GM10266 (cell line): ENCODE measurements around the gene CDH13.

ENCODE experiments used
- DNase-seq: peaks from one replicate; pipeline ENCODE4 v3.0.0; 2012; ENCODE audit errors: extremely low spot score
- TF ChIP-seq, protein P1 (sequence below): IDR thresholded peaks from 2 replicates; pipeline ENCODE4 v1.5.1; 2012; ENCODE audit warnings: mild to moderate bottlenecking, low read depth; ENCODE audit not compliant: control insufficient read depth, insufficient read depth; ENCODE audit errors: missing control alignments

Gene CDH13

GRCh38 chr16:83704656-83705055, 1077.9 kb downstream of the CDH13 start:
- TF ChIP-seq, protein P1, sequence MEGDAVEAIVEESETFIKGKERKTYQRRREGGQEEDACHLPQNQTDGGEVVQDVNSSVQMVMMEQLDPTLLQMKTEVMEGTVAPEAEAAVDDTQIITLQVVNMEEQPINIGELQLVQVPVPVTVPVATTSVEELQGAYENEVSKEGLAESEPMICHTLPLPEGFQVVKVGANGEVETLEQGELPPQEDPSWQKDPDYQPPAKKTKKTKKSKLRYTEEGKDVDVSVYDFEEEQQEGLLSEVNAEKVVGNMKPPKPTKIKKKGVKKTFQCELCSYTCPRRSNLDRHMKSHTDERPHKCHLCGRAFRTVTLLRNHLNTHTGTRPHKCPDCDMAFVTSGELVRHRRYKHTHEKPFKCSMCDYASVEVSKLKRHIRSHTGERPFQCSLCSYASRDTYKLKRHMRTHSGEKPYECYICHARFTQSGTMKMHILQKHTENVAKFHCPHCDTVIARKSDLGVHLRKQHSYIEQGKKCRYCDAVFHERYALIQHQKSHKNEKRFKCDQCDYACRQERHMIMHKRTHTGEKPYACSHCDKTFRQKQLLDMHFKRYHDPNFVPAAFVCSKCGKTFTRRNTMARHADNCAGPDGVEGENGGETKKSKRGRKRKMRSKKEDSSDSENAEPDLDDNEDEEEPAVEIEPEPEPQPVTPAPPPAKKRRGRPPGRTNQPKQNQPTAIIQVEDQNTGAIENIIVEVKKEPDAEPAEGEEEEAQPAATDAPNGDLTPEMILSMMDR = no peak
- no peak for DNase-seq

DNA sequence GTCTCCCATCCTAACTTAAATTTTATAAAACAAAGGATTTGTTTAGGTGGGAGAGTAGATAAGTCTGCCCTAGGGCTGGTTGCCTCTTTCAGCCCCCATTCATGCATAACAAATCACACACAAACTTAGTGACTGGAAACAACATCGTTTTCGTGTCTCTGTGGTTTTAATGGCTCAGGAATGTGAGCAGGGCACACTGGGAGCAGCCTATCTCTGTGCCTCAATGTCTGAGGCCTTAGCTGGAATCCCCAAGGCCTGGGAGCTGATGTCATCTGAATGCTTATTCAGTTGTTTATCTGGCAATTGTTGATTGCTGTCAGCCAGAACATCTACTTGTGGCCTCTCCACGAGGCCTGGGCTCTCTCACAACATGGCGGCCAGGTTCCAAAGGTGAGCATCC, 1079.1 kb downstream of the CDH13 start:
- TF ChIP-seq, protein P1 = no peak
- DNase-seq = no peak

DNA sequence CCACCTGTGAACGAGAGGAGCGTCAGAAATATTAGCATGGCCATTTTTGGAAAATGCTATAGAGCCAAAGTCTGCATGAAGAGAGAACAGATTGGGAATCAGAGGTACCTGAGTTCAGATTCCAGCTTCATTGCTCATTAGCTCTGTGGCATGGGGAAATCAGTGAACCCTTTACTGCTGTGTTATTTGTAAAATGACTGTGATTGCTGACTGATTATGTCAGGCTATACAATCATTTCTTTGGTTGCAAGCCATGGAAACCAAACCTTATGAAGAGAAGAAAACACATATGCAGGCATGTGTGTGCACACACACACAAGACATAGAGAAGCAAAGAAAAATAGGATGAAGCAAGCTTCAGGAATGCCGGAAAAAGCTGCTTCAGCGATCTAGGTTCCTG, 1079.6 kb downstream of the CDH13 start:
- TF ChIP-seq, protein P1 = no peak
- no peak for DNase-seq

DNA sequence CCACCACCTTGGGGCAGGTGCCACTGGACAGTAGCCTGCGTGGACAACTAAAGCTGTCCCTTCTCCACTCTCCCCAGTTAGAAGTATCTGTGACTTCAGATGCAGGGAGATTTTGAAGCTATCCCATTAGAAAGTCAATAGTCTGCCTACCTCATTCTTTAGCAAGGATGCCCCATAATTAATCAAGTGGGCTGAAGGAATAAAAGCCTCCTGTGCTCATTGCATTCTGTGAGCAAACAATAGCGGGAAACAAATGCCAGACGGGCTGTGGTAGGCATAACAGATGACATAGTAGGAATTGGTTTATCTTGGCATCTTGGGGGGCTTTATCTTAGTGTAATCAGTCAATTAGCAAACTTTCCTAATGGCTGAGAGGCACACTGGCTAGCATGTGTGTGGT, 1084.3 kb downstream of the CDH13 start:
- TF ChIP-seq, protein P1 = no peak
- no peak for DNase-seq

DNA sequence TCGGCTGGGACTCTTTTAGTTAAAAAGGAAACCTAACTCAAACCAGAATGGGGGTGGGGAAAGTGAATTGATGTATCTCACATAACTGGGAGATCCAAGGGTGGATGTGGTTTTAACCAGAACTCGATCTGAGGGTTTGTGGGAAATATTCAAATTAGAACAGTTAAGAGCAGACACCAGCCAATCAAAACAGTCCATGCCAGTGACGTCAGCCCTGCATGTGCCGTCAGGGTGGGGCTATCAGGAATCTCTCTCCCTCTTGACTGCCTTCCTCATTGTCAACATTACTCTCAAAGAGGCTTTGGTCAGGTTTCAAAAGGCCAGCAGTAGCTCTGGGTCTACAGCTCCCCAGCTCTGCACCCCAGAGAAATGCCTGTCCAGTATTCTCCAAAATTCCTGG, 1086.8 kb downstream of the CDH13 start:
- TF ChIP-seq, protein P1 = no peak
- no peak for DNase-seq

- no peak for DNase-seq
- TF ChIP-seq, protein P1 = no peak
These were observed 1087.5 kb downstream of the CDH13 start for GRCh38 chr16:83714286-83714685.

DNA sequence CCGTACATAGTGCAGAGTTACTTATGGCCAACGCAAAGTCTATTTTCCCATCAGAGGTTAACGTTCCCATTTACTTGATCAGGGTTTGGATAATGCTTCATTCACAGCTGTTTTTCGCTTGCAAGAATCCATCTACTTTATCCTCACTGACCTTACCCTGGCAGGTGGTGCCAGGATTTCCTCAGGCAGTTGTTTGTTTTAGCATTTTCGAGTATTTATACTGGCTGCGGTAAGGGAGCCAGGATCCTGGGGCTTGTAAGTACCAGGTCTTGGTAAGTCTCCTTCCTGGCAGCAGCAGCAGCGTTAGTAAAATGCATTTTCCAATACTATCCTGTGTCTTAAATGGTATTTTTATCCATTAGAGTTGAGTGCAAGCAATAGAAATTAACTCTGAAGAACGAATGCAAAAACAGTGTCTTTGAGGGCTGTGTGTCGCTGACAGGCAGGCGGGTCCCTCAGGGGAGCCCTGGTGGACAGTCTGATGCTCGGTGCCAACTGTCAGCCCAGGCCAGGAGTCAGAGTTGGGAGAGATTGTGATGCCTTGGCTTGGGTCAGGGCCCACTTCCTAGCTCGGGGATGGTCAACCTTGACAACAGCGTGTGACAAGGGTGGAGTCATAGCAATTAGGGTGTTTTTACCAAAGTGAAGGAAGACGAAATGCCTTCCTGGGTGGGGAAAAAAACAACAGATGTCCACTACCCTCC, 1088.6 kb downstream of the CDH13 start:
- TF ChIP-seq, protein P1 = no peak

More for the DNA sequence above, 1088.6 kb downstream of the CDH13 start:
- DNase-seq = no peak
